GM21576 (cell line): ENCODE results near the gene SETBP1.
A peak's percentile ranks its signal among the peaks of the same experiment; 100 is the strongest.

ENCODE experiments used
- ATAC-seq: cut with Tn5 transposase; IDR thresholded peaks from one replicate; pipeline ENCODE4 v1.9.1; 2021; ENCODE audit warnings: mild to moderate bottlenecking, moderate library complexity; ENCODE audit not compliant: unreplicated experiment

SETBP1 gene

DNA sequence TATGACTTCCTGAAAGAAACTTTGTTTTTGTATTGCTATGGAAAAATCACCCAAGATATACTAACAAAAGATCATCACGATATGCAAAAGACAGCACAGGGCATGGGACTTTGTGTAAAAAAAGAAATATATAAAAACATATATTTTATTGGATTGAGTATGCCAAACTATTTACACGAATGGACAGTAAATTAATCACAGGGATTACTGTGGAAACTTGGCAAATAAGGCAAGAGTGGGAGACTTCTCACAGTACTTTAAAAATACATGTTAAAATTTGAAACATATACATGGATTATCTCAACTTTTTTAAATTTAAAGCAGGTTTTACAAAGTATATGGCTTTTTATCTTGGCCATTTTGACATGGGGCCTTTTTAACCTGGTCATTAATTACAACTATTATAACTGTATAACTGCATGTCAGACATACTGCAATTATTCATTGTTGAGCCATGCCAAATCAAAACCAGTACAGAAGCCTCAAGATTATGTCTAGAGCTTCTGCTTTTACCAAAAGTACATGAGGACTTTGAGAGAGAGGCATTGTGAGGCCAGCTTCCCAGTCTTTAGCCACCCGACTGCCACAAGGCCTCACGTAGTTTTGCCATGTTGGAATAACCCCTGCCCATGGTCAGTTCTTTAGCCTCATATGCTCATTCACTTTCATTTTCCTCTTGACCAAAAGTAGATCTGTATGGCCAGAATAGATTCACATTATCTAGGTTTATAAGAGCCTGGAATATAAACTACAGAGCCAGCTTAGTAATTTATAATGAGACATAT is 419.8 kb downstream of the SETBP1 start:
- no peak for ATAC-seq

DNA sequence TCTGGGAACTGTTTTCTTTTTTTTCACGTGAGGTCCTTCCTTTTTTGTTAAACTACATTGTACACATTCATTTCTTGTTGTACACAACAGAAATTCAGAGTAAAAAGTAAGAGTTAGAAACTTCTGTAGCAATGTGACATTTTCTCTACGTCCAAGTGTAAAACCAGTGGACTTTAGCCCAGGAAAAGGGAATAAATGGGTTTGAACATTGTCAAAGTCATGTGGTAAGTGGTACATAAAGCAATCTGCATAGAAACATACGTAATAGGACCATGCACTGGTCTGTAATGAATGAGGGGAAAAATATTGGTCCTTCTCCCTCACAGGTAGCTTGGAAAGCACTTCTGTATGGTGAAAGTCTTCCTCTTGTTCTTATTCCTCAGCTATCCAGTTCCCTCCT is 421.4 kb downstream of the SETBP1 start:
- ATAC-seq, result no peak

DNA sequence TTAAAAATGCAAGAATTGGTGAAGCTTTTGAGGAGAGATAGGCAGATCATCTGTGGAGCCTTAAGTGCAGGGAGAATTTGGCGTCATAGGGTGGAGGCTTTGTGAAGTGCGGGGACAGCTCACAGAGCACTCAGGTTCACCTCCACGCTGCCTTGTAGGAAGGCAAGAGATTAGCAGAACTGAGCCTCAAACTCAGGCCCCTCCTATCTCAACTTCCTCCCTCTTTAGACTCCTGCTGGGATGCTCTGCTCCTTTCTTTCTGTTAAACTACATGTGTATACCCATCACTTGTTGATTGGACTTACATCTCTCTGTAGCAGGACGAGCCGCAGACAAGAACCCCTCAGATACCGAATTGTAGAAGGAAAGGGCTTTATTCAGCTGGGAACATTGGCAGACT is 422.2 kb downstream of the SETBP1 start:
- ATAC-seq, result no peak

DNA sequence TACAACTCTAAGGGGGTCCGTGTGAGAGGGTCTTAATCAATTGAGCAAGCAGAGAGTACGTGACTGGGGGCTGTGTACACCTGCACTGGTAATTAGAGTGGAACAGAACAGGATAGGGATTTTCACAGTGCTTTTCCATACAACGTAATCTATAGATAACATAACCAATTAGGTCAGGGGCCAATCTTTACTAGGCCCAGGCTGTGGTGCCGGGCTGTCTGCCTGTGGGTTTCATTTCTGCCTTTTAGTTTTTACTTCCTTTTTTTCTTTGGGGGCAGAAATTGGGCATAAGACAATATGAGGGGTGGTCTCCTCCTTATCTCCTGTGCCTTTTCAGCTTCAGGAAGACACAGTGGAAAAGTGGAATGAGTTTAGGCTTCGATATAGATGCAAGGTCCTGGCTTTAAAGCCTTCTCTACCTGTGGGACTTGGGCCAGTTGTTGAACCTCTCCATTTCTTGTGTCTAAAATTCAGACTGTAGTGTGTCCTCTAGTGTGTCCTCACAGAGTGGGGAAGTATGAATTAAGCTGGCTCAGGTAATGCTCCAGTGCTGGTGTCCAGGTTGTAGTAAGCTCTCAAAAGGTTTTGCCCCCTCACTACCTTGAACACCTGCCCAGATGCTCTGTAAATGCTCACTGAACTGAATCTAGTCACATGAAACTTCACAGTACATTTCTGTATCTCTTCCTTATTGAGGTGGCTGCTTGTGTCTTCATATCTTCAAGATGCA is 422.8 kb downstream of the SETBP1 start:
- ATAC-seq, result peak; percentile 55

DNA sequence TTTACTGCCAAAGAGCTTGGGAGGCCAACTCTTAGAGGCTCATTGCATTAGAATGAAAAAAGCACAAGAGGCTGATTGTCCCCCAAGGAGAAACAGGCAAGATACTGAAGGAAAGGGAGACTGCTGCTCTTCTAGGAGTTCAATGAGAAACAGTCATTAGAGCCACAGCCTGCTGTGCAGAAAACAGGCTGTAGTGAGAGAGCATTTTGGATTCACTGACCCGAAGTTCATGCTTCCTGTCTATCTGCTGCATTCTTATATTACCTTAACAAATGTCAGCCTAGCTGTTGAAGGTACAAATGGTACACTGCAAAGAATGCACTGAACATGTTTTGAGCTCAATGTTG is 423.3 kb downstream of the SETBP1 start:
- ATAC-seq, result peak; percentile 27

DNA sequence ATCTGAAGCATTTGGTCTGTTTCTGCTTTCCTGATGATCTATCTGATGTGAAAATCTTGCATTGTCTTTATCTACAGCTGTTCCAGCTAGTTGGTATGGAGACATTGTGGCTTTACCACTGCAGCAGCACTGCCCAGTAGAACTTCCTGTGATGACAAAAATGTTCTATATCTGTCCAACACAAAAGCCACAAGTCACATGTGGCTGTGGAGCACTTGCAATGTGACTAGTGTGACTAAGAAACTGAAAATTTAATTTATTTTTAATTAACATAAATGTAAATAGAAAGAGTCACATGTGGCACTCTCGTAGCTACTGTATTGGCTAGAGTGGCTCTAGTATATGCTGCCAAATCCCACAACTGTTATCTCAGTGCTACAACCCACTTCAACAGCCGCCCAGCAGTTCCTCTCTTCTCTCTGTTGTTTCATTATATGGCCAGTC is 425.7 kb downstream of the SETBP1 start:
- ATAC-seq, result peak; percentile 88

DNA sequence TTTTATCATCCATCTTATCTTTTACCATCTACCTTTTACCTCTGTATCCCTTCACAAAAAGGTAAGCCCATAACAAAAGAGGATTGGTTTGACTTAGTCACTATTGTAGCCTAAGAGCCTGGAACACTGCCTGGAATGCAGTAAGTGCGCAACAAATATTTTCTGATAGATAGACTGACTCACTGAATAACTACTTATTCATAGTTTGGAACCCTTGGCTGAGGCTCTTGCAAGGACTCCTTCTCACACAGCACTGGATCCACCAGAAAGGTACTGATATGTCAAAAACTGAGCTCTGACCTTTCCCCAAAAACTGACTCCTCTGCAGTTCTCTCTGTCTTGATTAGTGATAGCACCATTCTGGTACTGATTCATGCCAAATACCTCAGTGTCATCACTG is 426.7 kb downstream of the SETBP1 start:
- no peak for ATAC-seq

DNA sequence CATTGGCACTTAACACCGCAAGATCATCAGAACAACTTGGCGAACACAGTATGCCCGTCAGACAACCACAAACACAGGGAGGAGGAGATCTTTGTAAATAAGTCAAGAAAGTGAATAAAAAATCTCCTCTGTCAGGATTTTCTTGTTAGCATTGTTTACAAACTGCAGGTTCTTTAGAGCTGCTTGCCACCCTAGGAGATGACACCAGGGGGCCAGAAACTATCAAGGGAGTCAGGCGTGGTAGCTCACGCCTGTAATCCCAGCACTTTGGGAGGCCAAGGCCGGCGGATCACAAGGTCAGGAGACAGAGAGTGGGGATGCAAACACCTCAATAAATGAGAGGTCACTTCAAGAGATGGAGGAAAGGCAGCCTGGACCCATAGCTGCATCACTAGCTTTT is 428.1 kb downstream of the SETBP1 start:
- ATAC-seq, result no peak

DNA sequence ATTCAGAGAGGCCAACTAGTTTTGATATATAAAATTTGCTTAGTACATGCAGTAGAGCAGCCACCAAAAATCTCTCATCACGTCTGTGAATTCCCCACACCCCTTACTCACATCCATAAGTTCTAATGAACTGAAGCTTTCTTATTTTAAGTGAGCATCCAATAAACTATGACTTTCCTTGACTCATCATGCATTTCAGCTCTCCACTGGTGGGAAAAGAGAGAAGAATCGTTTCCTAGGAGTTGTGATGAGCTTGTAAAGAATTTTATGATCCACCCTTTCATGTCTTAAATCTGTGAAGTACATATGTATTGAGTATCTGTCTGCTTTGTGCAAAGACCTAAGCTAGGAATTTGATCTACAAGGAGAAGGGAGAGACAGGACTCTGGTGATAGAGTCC is 428.6 kb downstream of the SETBP1 start:
- ATAC-seq, result no peak

DNA sequence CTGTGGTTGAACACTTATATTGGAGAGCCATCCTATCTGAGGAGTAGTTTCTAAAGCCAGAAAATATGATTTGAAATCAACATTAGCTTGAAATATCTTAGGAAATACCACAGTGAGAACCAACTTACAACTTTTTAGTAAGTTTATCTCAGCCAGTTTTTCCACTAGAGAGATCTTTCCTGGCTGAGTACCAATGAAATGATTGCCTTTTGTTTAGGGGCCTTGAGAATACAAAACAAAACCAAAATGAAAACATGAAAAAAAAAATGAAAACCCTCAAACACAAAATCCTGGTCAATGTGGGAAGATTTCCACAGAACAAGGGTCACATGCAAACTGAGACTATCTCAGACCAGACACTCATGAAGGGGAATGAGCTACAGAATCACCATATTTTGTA is 429.0 kb downstream of the SETBP1 start:
- ATAC-seq, result no peak

DNA sequence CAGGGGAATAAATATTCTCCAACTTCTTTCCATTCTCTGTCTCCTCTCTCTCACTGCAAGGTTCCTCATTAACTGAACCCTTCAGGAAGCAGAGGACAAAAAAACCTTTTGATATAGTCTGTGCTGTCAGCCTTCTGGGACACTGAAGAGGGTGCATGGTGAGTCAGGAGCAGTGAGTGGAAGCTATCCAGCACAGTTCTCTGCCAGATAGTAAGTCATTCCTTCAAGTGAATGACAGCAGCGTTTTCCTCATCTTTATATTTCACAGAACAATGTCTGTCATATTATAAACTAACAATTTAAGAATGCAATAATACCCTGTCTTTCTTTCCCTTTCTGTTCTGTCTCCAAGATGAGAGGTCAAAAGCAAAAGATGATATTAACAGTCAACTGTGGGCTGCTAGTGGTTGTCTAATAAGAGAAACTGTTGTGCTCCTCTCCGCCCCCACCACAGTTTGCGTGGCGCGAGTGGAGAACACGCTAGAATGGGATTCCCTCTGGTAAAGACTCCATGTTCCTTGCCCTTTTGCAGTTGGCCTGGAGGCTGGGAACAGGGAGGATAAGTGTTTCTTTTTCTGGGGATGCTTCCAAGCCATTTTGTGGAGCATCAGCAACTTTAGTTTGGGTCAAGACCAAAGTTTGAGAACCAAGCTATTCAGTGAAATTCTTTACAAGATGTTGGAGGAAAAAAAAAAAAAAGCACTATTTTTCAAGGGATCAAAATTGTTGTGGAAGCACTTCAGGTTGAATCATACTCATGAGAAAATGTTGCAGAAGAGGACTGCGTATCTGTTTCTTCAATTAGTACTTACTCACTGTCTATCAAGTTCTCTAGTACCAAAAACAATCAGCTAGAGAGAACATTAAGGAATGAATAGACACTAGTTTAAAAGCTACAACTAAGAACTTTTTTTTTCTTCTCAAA is 430.2 kb downstream of the SETBP1 start:
- no peak for ATAC-seq

DNA sequence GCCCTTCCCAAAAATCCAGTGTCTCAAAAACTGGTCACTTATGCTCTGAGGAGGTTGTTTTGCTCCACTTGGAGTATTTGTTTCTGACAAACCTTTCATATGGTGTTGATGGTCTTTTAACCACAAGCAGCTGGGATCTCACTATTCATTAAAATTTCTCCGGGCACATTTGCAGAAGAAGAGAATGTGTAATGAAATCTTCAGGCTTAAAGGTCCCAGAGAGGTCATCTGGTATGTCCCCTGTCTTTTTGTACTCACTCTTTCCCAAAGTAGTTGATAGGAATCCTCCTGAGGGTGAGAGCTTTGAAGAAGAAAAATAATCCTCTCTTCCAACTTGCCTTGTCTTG is 430.8 kb downstream of the SETBP1 start:
- no peak for ATAC-seq

DNA sequence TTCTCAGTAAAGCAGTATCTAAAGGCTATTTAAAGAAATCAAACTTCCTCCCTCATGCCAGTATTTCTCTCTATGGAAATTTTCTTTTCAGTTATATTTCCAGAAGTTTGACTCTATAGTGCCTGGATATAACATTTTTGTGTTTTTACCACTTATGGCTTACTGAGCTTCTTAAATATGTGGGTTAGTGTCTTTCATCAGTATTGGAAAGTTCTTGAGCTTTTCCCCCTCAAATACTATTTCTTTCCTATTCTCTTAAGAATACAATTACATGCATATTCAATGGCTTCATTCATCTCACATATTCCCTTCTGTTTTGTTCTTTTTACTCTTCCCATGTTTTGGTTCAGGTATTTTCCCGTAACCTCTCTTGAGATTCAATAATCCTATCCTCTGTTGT is 432.0 kb downstream of the SETBP1 start:
- ATAC-seq, result no peak

DNA sequence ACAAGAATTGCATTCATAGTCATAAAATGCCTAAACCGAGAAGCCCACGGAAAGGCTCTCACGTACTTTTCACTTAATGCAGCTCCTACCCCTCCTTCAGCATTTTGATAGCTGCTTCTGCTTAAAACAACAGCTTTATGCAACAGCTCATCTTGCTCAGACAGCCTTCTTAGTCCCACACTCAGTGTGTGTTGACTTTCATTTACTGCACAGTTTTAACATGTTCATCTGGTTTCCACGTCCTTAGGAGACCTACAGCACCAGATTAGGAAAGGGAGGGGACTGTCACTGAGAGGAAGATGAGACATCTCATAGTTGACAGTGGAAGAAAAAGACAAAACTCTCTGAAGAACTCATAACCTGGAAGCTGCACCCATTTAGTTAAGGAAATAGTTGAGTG is 435.4 kb downstream of the SETBP1 start:
- no peak for ATAC-seq
